Glutamatergic neuron (in vitro differentiated cells): ENCODE results near the gene ROR1. TPM values are rescaled to one million over a fixed set of nuclear protein-coding genes. Genes with fewer than 3 reads are reported as not detected.

Experiments
- DNase-seq: peaks from one replicate; pipeline ENCODE4 v3.0.0; 2022
- H3K27ac Mint-ChIP-seq: one replicate; pipeline ENCODE4 v1.8.0; 2020; ENCODE audit warnings: mild to moderate bottlenecking, mixed read lengths, inconsistent platforms; ENCODE audit not compliant: unreplicated experiment
- H3K27me3 Mint-ChIP-seq: one replicate; pipeline ENCODE4 v1.8.0; 2020; ENCODE audit warnings: mild to moderate bottlenecking, moderate library complexity, mixed read lengths, inconsistent platforms; ENCODE audit not compliant: unreplicated experiment
- H3K36me3 Mint-ChIP-seq: one replicate; pipeline ENCODE4 v1.8.0; 2020; ENCODE audit warnings: mild to moderate bottlenecking, mixed read lengths, inconsistent platforms; ENCODE audit not compliant: unreplicated experiment
- H3K4me1 Mint-ChIP-seq: one replicate; pipeline ENCODE4 v1.8.0; 2020; ENCODE audit warnings: mild to moderate bottlenecking, low read depth, mixed read lengths, inconsistent platforms; ENCODE audit not compliant: unreplicated experiment
- H3K4me3 Mint-ChIP-seq: one replicate; pipeline ENCODE4 v1.8.0; 2020; ENCODE audit warnings: mild to moderate bottlenecking, mixed read lengths, inconsistent platforms; ENCODE audit not compliant: unreplicated experiment
- H3K9me3 Mint-ChIP-seq: one replicate; pipeline ENCODE4 v1.8.0; 2020; ENCODE audit warnings: mild to moderate bottlenecking, moderate library complexity, mixed read lengths, inconsistent platforms; ENCODE audit not compliant: unreplicated experiment
- CTCF ChIP-seq: fragments of 200-600 bp; sonication (generic); IDR thresholded peaks from one replicate; pipeline ENCODE4 v1.5.0; 2021; ENCODE audit not compliant: partially characterized antibody, unreplicated experiment
- total RNA-seq: library from RNA; stranded (reverse); fragmentation: NEBNext Ultra II Directional; extraction: Animal tissue kit (Norgen Biotek cat#: 25700); gene quantifications from one replicate; pipeline ENCODE4 v1.2.1, GENCODE V29; 2021; ENCODE audit not compliant: unreplicated experiment

Gene ROR1
- total RNA-seq, 1 donor from 2014 or later, result 11.3 TPM

GRCh38 chr1:64060611-64061302 is 286.9 kb downstream of the ROR1 start:
- no peak for DNase-seq
- Mint-ChIP-seq H3K27me3 (no peaks in the 10 kb centered on the region), H3K4me1 (peaks cover 5% of the 10 kb centered on the region), H3K36me3 (peaks cover 5% of the 10 kb centered on the region), H3K4me3 (no peak overlapping the region), H3K9me3 (no peaks in the 10 kb centered on the region), H3K27ac (no peak overlapping the region)
- TF ChIP-seq CTCF, result no peak

- Mint-ChIP-seq H3K9me3 (no peaks in the 10 kb centered on the region), H3K4me1 (peaks cover 5% of the 10 kb centered on the region), H3K4me3 (no peak overlapping the region), H3K36me3 (peaks cover 5% of the 10 kb centered on the region), H3K27me3 (no peaks in the 10 kb centered on the region), H3K27ac (no peak overlapping the region)
- DNase-seq, result no peak
- TF ChIP-seq CTCF, result no peak
These were observed 287.8 kb downstream of the ROR1 start for GRCh38 chr1:64061430-64062104.

- Mint-ChIP-seq H3K4me1 (peaks cover 5% of the 10 kb centered on the region), H3K36me3 (peaks cover 5% of the 10 kb centered on the region), H3K27me3 (no peaks in the 10 kb centered on the region), H3K27ac (no peak overlapping the region), H3K4me3 (no peak overlapping the region), H3K9me3 (no peaks in the 10 kb centered on the region)
- DNase-seq, result no peak
- no peak for TF ChIP-seq CTCF
These were observed 288.7 kb downstream of the ROR1 start for GRCh38 chr1:64062529-64062928.

- no peaks in the 10 kb centered on the region for H3K9me3 Mint-ChIP-seq
- H3K4me1 Mint-ChIP-seq, result peaks cover 5% of the 10 kb centered on the region
- peaks cover 5% of the 10 kb centered on the region for H3K36me3 Mint-ChIP-seq
- no peaks in the 10 kb centered on the region for H3K27me3 Mint-ChIP-seq
- no peak for DNase-seq
- H3K27ac Mint-ChIP-seq, result no peak overlapping the region
- TF ChIP-seq CTCF, result no peak
- H3K4me3 Mint-ChIP-seq, result no peak overlapping the region
These were observed 289.2 kb downstream of the ROR1 start for GRCh38 chr1:64062941-64063581.

- no peak for DNase-seq
- Mint-ChIP-seq H3K4me3 (no peak overlapping the region), H3K4me1 (peaks cover 8% of the 10 kb centered on the region), H3K27ac (no peak overlapping the region), H3K27me3 (no peaks in the 10 kb centered on the region), H3K9me3 (no peaks in the 10 kb centered on the region), H3K36me3 (no peaks in the 10 kb centered on the region)
- TF ChIP-seq CTCF, result no peak
These were observed 291.8 kb downstream of the ROR1 start for GRCh38 chr1:64065571-64065970.
